Loucy (cell line): Measurements from ENCODE around the gene DSCAM.

Source experiments
- H2AFZ ChIP-seq: fragments of 200-600 bp; sonication (generic); 2 replicates; pipeline ENCODE4 v1.6.0; 2016; ENCODE audit warnings: antibody characterized with exemption, mild to moderate bottlenecking, low read length, moderate library complexity
- H3F3A ChIP-seq: fragments of 200-600 bp; 2 replicates; pipeline ENCODE4 v1.6.0; 2016; ENCODE audit warnings: antibody characterized with exemption, low read depth, mild to moderate bottlenecking
- H3K27me3 ChIP-seq: fragments of 200-600 bp; sonication (generic); 2 replicates; pipeline ENCODE4 v1.6.1; 2014; ENCODE audit warnings: low read length, mild to moderate bottlenecking; ENCODE audit not compliant: insufficient read depth, poor library complexity, severe bottlenecking
- H3K36me3 ChIP-seq: fragments of 200-600 bp; sonication (generic); 2 replicates; pipeline ENCODE4 v1.6.1; 2016; ENCODE audit warnings: low read length; ENCODE audit not compliant: insufficient read depth
- H3K4me1 ChIP-seq: fragments of 200-600 bp; sonication (generic); 2 replicates; pipeline ENCODE4 v1.5.1; 2014; ENCODE audit warnings: low read length, mild to moderate bottlenecking; ENCODE audit not compliant: insufficient read depth, poor library complexity, severe bottlenecking
- H3K4me2 ChIP-seq: fragments of 200-600 bp; sonication (generic); 2 replicates; pipeline ENCODE4 v1.6.0; 2014; ENCODE audit warnings: antibody characterized with exemption, low read length, low read depth, mild to moderate bottlenecking; ENCODE audit not compliant: poor library complexity, severe bottlenecking
- H3K4me3 ChIP-seq: fragments of 200-600 bp; sonication (generic); 2 replicates; pipeline ENCODE4 v1.5.1; 2014; ENCODE audit warnings: low read length, mild to moderate bottlenecking, mixed read lengths; ENCODE audit not compliant: poor library complexity, severe bottlenecking
- H3K79me2 ChIP-seq: fragments of 200-600 bp; sonication (generic); 2 replicates; pipeline ENCODE4 v1.6.1; 2014; ENCODE audit warnings: low read length; ENCODE audit not compliant: insufficient read depth
- H3K9ac ChIP-seq: fragments of 200-600 bp; sonication (generic); 2 replicates; pipeline ENCODE4 v1.6.0; 2014; ENCODE audit warnings: mild to moderate bottlenecking, low read depth, low read length, moderate library complexity; ENCODE audit not compliant: poor library complexity, severe bottlenecking
- H3K9me2 ChIP-seq: fragments of 200-600 bp; sonication (generic); replicated peaks from 2 replicates; pipeline ENCODE4 v1.6.1; 2016; ENCODE audit warnings: low read depth, low read length, mixed read lengths
- H3K9me3 ChIP-seq: fragments of 200-600 bp; sonication (generic); 2 replicates; pipeline ENCODE4 v1.6.1; 2014; ENCODE audit warnings: mild to moderate bottlenecking, antibody characterized with exemption, low read length, low read depth; ENCODE audit not compliant: insufficient read depth
- H4K20me1 ChIP-seq: fragments of 200-600 bp; sonication (generic); 2 replicates; pipeline ENCODE4 v1.6.0; 2014; ENCODE audit warnings: antibody characterized with exemption, low read length, mild to moderate bottlenecking; ENCODE audit not compliant: insufficient read depth, poor library complexity, severe bottlenecking
- CTCF ChIP-seq: fragments of 200-600 bp; sonication (generic); conservative IDR thresholded peaks from 2 replicates; pipeline ENCODE4 v1.5.1; 2014; ENCODE audit warnings: mild to moderate bottlenecking, antibody characterized with exemption, low read length
- EZH2phosphoT487 ChIP-seq: fragments of 200-600 bp; IDR thresholded peaks from 2 replicates; pipeline ENCODE4 v1.6.1; 2018; ENCODE audit warnings: antibody characterized with exemption, mild to moderate bottlenecking, moderate library complexity, borderline replicate concordance

Gene DSCAM

DNA sequence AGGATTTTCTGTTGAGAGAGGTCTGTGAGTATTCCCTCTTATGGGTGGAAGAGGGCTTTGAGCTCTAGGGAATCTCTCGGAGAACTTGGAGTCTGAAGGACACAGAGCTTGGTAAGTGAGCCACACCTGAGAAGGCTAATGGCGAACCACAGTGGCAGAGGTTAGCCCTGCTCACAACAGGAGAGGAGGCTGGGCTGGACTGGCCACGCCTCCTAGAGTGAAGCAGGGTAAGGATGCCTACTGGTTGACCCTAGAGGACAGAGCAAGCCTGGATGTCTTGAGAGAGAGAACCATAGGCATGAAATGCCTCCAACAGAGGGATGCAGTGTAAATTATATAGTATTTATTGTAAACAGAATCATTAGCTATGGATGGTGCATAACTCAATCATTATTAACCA is 747.1 kb downstream of the DSCAM start:
- H3K4me2 ChIP-seq = no peak overlapping the region
- no peaks in the 10 kb centered on the region for H3K36me3 ChIP-seq
- no peak overlapping the region for H3K4me3 ChIP-seq
- no peaks in the 10 kb centered on the region for H3K79me2 ChIP-seq
- H3K9ac ChIP-seq = no peak overlapping the region
- no peaks in the 10 kb centered on the region for H3K27me3 ChIP-seq
- H3F3A ChIP-seq = no peaks in the 10 kb centered on the region
- H2AFZ ChIP-seq = no peak overlapping the region
- peaks cover 5% of the 10 kb centered on the region; the same call in 1 of the 2 replicates for H3K9me3 ChIP-seq
- no peaks in the 10 kb centered on the region for H3K4me1 ChIP-seq
- no peaks in the 10 kb centered on the region for H3K9me2 ChIP-seq
- TF ChIP-seq CTCF = no peak
- no peak for TF ChIP-seq EZH2phosphoT487
- H4K20me1 ChIP-seq = no peaks in the 10 kb centered on the region

GRCh38 chr21:40095477-40095876 is 751.5 kb downstream of the DSCAM start:
- Histone ChIP-seq H3K36me3 (no peaks in the 10 kb centered on the region), H3K9me2 (no peaks in the 10 kb centered on the region), H3K79me2 (no peaks in the 10 kb centered on the region), H3K9ac (no peak overlapping the region), H4K20me1 (no peaks in the 10 kb centered on the region), H3K4me3 (no peak overlapping the region), H3K4me1 (no peaks in the 10 kb centered on the region), H3K9me3 (peaks cover 10% of the 10 kb centered on the region), H3K27me3 (no peaks in the 10 kb centered on the region), H3F3A (no peaks in the 10 kb centered on the region), H2AFZ (no peak overlapping the region), H3K4me2 (no peak overlapping the region)
- TF ChIP-seq EZH2phosphoT487 (no peak), CTCF (no peak)

DNA sequence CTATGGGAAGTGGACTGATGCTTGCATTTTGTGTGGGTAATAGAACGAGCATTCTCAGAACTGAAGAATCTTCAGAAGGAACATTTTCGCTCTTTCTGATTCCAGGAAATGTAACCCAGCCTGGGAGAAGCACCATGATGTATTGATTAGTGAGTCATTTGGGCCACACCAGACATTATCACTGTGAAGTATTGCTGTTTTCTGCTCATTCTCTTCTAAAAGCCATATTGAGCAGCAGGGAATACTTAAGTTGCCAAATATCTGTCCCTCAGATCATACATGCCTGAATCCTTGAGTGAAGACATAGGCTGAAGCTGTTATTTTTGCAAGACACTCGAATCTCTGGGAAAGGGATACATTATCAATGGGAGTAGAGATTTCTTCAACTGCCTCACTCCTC is 766.6 kb downstream of the DSCAM start:
- Histone ChIP-seq H3K9me2 (no peaks in the 10 kb centered on the region), H3K9ac (no peak overlapping the region), H3K9me3 (no peaks in the 10 kb centered on the region; the same call in 1 of the 2 replicates), H3K4me2 (no peak overlapping the region), H3K4me1 (no peaks in the 10 kb centered on the region), H2AFZ (no peak overlapping the region), H3K27me3 (no peaks in the 10 kb centered on the region), H3K36me3 (no peaks in the 10 kb centered on the region), H3K4me3 (no peak overlapping the region), H3F3A (no peaks in the 10 kb centered on the region), H3K79me2 (no peaks in the 10 kb centered on the region), H4K20me1 (no peaks in the 10 kb centered on the region)
- TF ChIP-seq EZH2phosphoT487 = no peak
- TF ChIP-seq CTCF = no peak
